ENCODE measurements around the gene SLC6A6. TPM values are rescaled to one million over a fixed set of nuclear protein-coding genes. Genes with fewer than 3 reads are reported as not detected.

Gene SLC6A6
- total and polyA plus RNA-seq, 2 experiments from 2014 or later, result 30.7 to 58.9 TPM

GRCh38 chr3:14472471-14473351 lies 70.3 kb downstream of the SLC6A6 start:
- Histone ChIP-seq H3K27me3 (no peaks in the 10 kb centered on the region), H3K36me3 (replicated peaks; ENCODE audit: insufficient read depth, low read depth) (no peaks in the 10 kb centered on the region), H3K4me1 (ENCODE audit: insufficient read depth) (peaks cover 11% of the 10 kb centered on the region), H3K79me2 (no peaks in the 10 kb centered on the region), H3K4me3 (no peak overlapping the region), H2AFZ (no peak overlapping the region), H3K27ac (peak overlapping the region; percentile 63), H3K9me2 (replicated peaks; ENCODE audit: insufficient read depth) (no peaks in the 10 kb centered on the region), H3K4me2 (no peak overlapping the region), H3K9me3 (ENCODE audit: low read depth) (no peaks in the 10 kb centered on the region), H4K20me1 (ENCODE audit: insufficient read depth, poor library complexity, severe bottlenecking) (no peaks in the 10 kb centered on the region)
- peak; percentile 69 for DNase-seq (ENCODE audit: low spot score)
- no peak for TF ChIP-seq EZH2 (IDR thresholded peaks at IDR 0.05; ENCODE audit: borderline replicate concordance)
- no peak for TF ChIP-seq CTCF (IDR thresholded peaks at IDR 0.05; ENCODE audit: poor library complexity)
- TF ChIP-seq EZH2phosphoT487 (IDR thresholded peaks at IDR 0.05; ENCODE audit: low read depth, severe bottlenecking, unreplicated experiment), result no peak
- WGBS (ENCODE audit: low lambda C conversion rate, missing lambda C conversion rate), result 70% methylated on average over 22 of the region's 22 CpGs

GRCh38 chr3:14473411-14473891 lies 71.0 kb downstream of the SLC6A6 start:
- Histone ChIP-seq H2AFZ (no peak overlapping the region), H3K4me3 (no peak overlapping the region), H3K27ac (peak overlapping the region; percentile 63), H3K9me3 (ENCODE audit: low read depth) (no peaks in the 10 kb centered on the region), H3K4me2 (no peak overlapping the region), H3K36me3 (replicated peaks; ENCODE audit: insufficient read depth, low read depth) (peaks cover 4% of the 10 kb centered on the region), H4K20me1 (ENCODE audit: insufficient read depth, poor library complexity, severe bottlenecking) (no peaks in the 10 kb centered on the region), H3K4me1 (ENCODE audit: insufficient read depth) (peaks cover 11% of the 10 kb centered on the region), H3K79me2 (no peaks in the 10 kb centered on the region), H3K27me3 (no peaks in the 10 kb centered on the region), H3K9me2 (replicated peaks; ENCODE audit: insufficient read depth) (no peaks in the 10 kb centered on the region)
- TF ChIP-seq CTCF (IDR thresholded peaks at IDR 0.05; ENCODE audit: poor library complexity) (no peak), EZH2phosphoT487 (IDR thresholded peaks at IDR 0.05; ENCODE audit: low read depth, severe bottlenecking, unreplicated experiment) (no peak)
- WGBS (ENCODE audit: low lambda C conversion rate, missing lambda C conversion rate), result 95% methylated on average over 7 of the region's 7 CpGs
- DNase-seq (ENCODE audit: low spot score), result no peak

DNA sequence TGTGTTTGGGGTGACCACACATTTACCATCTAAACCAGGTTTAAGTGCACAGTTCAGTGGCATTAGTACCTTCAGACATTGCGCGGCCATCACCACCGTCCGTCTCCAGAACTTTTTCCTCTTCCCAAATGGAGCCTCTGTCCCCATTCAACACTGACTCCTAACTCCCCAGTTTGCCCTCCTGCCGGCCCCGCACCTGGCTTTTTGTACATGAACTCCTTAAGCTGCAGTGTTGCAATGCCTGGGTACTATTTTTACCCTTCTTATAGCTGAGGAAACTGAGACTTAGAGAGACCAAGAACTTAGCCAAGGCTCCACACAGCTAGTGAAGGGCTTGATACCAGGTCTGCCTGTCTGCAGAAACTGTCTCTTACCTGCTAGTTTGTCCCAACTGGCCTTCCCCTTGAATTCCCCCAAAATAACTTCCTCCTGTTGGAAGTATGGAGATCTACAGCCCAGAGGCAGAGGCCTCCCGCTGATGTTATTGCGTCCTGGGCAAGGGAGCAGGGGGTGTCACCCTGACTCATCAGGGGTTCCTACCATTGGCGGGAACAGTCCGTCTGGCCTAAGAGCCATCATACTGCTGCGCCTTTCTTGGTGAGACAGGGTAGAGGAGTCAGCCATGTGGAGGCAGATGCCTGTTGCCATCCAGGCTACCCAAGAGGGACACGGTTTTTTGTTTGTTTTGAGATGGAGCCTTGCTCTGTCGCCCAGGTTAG lies 72.1 kb downstream of the SLC6A6 start:
- TF ChIP-seq EZH2phosphoT487 (IDR thresholded peaks at IDR 0.05; ENCODE audit: low read depth, severe bottlenecking, unreplicated experiment) (no peak), CTCF (IDR thresholded peaks at IDR 0.05; ENCODE audit: poor library complexity) (no peak), EZH2 (IDR thresholded peaks at IDR 0.05; ENCODE audit: borderline replicate concordance) (no peak)
- no peaks in the 10 kb centered on the region for H3K27me3 ChIP-seq
- H4K20me1 ChIP-seq (ENCODE audit: insufficient read depth, poor library complexity, severe bottlenecking), result no peaks in the 10 kb centered on the region
- H3K79me2 ChIP-seq, result no peaks in the 10 kb centered on the region
- no peak overlapping the region for H3K4me3 ChIP-seq
- no peak overlapping the region for H2AFZ ChIP-seq
- no peak overlapping the region for H3K27ac ChIP-seq
- no peaks in the 10 kb centered on the region for H3K9me3 ChIP-seq (ENCODE audit: low read depth)
- peaks cover 4% of the 10 kb centered on the region for H3K36me3 ChIP-seq (replicated peaks; ENCODE audit: insufficient read depth, low read depth)
- H3K9me2 ChIP-seq (replicated peaks; ENCODE audit: insufficient read depth), result no peaks in the 10 kb centered on the region
- H3K4me1 ChIP-seq (ENCODE audit: insufficient read depth), result peaks cover 11% of the 10 kb centered on the region
- WGBS (ENCODE audit: low lambda C conversion rate, missing lambda C conversion rate), result 95% methylated on average over 13 of the region's 13 CpGs
- DNase-seq (ENCODE audit: low spot score), result no peak
- H3K4me2 ChIP-seq, result no peak overlapping the region

Data from hepatocyte (in vitro differentiated cells).